ENCODE measurements around the gene AGTR1.
"Not testable (repeated sequence)": the region's sequence is repeated elsewhere in the genome, so short reads cannot be mapped to it uniquely, and the experiment has no call there.

The AGTR1 gene

GRCh38 chr3:148759430-148759829 is 61.7 kb downstream of the AGTR1 start:
- no peak for DNase-seq

- no peak for DNase-seq
Observed at GRCh38 chr3:148763156-148763680, 65.5 kb downstream of the AGTR1 start.

GRCh38 chr3:148763986-148764935 is 66.6 kb downstream of the AGTR1 start:
- DNase-seq = no peak

GRCh38 chr3:148772361-148772760 is 74.7 kb downstream of the AGTR1 start:
- no peak for DNase-seq

- no peak for DNase-seq
Observed at GRCh38 chr3:148772835-148773234, 75.1 kb downstream of the AGTR1 start.

GRCh38 chr3:148773805-148774204 is 76.1 kb downstream of the AGTR1 start:
- DNase-seq = no peak

- no peak for DNase-seq
Observed at GRCh38 chr3:148778926-148779325, 81.2 kb downstream of the AGTR1 start.

GRCh38 chr3:148785026-148785425 is 87.3 kb downstream of the AGTR1 start:
- not testable (repeated sequence) for DNase-seq

- not testable (repeated sequence) for DNase-seq
Observed at GRCh38 chr3:148786159-148786558, 88.5 kb downstream of the AGTR1 start.

- no peak for DNase-seq
Observed at GRCh38 chr3:148789146-148789545, 91.4 kb downstream of the AGTR1 start.

- no peak for DNase-seq
Observed at GRCh38 chr3:148789906-148790305, 92.2 kb downstream of the AGTR1 start.

- no peak for DNase-seq
Observed at GRCh38 chr3:148790370-148790769, 92.7 kb downstream of the AGTR1 start.

GRCh38 chr3:148790851-148791735 is 93.4 kb downstream of the AGTR1 start:
- no peak for DNase-seq

- no peak for DNase-seq
Observed at GRCh38 chr3:148791920-148792319, 94.2 kb downstream of the AGTR1 start.

GRCh38 chr3:148792516-148792915 is 94.8 kb downstream of the AGTR1 start:
- DNase-seq = no peak
